Thoracic aorta (tissue), 2 donors: ENCODE measurements around the gene MAP2K6. TPM values are rescaled to one million over a fixed set of nuclear protein-coding genes. Genes with fewer than 3 reads are reported as not detected.

ENCODE experiments used
- ATAC-seq: fragments of 150-250 bp; one replicate; pipeline ENCODE4 v1.8.0; 2017; ENCODE audit warnings: low read depth; ENCODE audit not compliant: insufficient number of reproducible peaks, low FRiP score
- DNase-seq: peaks from one replicate; pipeline ENCODE4 v3.0.0-alpha.2; 2020; ENCODE audit warnings: low spot score
- H3K27ac ChIP-seq, 2 donors: fragments of 200-600 bp; sonication (generic); 1 replicate in 1 of 2; 2 replicates in 1 of 2; pipeline ENCODE4 v1.5.1; 2016; ENCODE audit warnings: mild to moderate bottlenecking in 2 of 2, moderate library complexity in 2 of 2
- H3K27me3 ChIP-seq: fragments of 200-600 bp; sonication (generic); replicated peaks from 2 replicates; pipeline ENCODE4 v1.6.0; 2016; ENCODE audit warnings: mild to moderate bottlenecking; ENCODE audit not compliant: insufficient read depth
- H3K36me3 ChIP-seq: fragments of 200-600 bp; sonication (generic); one replicate; pipeline ENCODE4 v1.5.1; 2016
- H3K4me1 ChIP-seq, 2 donors: fragments of 200-600 bp; sonication (generic); 1 replicate in 1 of 2; 2 replicates in 1 of 2; pipeline versions ENCODE4 v1.5.1 to v1.6.0; 2016; ENCODE audit warnings: low read depth in 2 of 2, mild to moderate bottlenecking in 1 of 2; ENCODE audit not compliant: control insufficient read depth in 1 of 2
- H3K4me3 ChIP-seq: fragments of 200-600 bp; sonication (generic); 2 replicates; pipeline ENCODE4 v1.5.1; 2016; ENCODE audit warnings: mild to moderate bottlenecking
- H3K9me3 ChIP-seq: fragments of 200-600 bp; sonication (generic); 2 replicates; pipeline ENCODE4 v1.5.1; 2016
- total RNA-seq, 2 donors: library from RNA; depleted of rRNA; stranded (reverse); fragments of >200 nt; gene quantifications; one replicate each; pipeline versions ENCODE4 v1.1.0 to v1.2.3, GENCODE V29; 2016
- TF ChIP-seq, protein P1 (sequence below): fragments of 200-600 bp; sonication (generic); IDR thresholded peaks from one replicate; pipeline ENCODE4 v1.5.1; 2019; ENCODE audit warnings: antibody characterized with exemption

Gene MAP2K6
- total RNA-seq, 2 donors from 2014 or later = 1.5 to 6.3 TPM

DNA sequence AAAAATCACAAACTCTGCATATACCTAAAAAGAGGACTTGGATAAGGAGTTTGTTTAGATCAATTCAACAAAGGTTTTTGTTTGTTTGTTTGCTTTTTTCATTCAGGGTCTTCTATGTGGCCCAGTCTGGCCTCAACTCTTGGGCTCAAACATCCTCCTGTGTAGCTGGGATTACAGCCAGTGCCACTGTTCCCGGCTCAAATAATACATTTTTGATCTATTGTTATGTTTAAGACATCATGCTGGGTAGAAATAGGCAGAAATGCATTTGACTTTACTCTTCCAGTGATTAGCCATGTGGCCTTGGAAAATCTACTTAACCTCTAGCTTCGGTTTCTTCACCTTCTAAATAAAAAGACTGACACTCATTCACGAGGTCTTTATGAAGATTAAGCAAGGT is 11.5 kb downstream of the MAP2K6 start:
- DNase-seq (no peak), ATAC-seq (no peak)
- no peaks in the 10 kb centered on the region for H3K36me3 ChIP-seq
- no peaks in the 10 kb centered on the region for H3K4me1 ChIP-seq
- H3K27ac ChIP-seq = no peak overlapping the region
- TF ChIP-seq, protein P1, sequence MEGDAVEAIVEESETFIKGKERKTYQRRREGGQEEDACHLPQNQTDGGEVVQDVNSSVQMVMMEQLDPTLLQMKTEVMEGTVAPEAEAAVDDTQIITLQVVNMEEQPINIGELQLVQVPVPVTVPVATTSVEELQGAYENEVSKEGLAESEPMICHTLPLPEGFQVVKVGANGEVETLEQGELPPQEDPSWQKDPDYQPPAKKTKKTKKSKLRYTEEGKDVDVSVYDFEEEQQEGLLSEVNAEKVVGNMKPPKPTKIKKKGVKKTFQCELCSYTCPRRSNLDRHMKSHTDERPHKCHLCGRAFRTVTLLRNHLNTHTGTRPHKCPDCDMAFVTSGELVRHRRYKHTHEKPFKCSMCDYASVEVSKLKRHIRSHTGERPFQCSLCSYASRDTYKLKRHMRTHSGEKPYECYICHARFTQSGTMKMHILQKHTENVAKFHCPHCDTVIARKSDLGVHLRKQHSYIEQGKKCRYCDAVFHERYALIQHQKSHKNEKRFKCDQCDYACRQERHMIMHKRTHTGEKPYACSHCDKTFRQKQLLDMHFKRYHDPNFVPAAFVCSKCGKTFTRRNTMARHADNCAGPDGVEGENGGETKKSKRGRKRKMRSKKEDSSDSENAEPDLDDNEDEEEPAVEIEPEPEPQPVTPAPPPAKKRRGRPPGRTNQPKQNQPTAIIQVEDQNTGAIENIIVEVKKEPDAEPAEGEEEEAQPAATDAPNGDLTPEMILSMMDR = no peak
- H3K4me3 ChIP-seq = no peak overlapping the region
- no peaks in the 10 kb centered on the region for H3K9me3 ChIP-seq
- no peaks in the 10 kb centered on the region for H3K27me3 ChIP-seq

DNA sequence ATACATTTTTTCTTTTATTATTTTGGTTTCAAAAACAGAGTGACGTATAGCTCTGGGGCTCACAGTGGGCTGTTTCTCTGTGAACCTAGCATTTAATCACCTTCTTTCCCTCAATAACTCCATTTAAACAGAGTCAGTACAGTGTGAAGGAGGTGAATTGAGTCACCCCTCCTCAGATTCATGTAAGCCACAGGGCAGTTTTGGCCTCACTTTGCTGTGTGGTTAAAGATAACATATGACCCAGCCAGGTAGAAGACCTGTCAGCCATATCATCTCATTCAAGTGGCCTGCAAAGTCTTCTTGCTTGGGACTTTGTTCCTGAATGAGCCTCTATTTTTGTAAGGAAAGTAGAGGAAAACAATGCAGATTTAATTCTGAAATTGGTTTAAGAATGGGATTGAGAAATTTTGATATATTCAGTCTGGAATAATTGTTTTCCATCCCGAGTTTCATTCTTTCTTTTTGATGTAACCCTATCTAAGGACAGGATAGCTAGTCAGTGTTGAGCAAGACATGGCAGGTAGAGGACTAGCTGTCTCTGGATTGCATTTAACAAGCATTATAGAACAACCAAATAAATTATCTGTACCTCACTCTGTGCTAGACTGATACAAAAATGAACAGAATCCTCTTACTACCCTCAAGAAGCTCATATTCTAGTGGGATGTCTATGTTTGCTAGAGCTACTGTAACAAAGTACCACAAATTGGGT is 13.1 kb downstream of the MAP2K6 start:
- H3K27me3 ChIP-seq = no peaks in the 10 kb centered on the region
- no peaks in the 10 kb centered on the region for H3K9me3 ChIP-seq
- no peak for ATAC-seq
- no peak overlapping the region for H3K27ac ChIP-seq
- no peak for DNase-seq
- no peak overlapping the region for H3K4me3 ChIP-seq
- TF ChIP-seq, protein P1 = no peak
- no peaks in the 10 kb centered on the region for H3K36me3 ChIP-seq
- H3K4me1 ChIP-seq = no peaks in the 10 kb centered on the region

DNA sequence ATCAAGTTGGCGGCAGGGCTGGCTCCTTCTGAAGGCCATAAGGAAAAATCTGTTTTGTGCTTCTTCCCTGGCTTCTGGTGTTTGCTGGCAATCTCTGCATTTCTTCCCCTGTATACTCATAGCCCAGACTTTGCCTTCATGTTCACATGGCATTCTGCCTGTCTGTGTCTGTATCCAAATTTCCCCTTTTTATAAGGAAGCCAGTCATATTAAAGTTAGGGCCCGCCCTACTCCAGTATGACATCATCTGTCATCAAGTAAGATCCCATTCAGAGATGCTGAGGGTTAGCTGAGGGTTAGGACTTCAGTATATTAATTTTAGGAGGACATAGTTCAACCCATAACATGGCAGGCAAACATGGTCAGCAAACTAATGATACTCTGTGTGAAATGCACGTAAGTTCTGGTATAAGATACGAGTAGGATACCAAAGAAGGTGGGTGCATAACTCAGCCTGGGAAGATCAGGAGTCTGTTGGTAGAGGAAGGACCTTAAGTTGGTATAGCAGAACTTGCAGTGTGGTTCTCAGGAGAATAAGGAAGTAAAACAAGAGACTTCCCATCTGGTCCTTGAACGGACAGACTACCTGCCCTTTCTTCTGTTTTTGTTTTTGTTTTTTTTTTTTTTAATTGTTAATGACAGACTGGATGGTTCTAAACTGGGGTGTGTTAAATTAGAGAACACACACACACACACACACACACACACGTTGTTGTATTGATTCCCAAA is 13.9 kb downstream of the MAP2K6 start:
- DNase-seq (no peak), ATAC-seq (no peak)
- no peaks in the 10 kb centered on the region for H3K36me3 ChIP-seq
- no peak overlapping the region for H3K27ac ChIP-seq
- H3K27me3 ChIP-seq = no peaks in the 10 kb centered on the region
- TF ChIP-seq, protein P1 = no peak
- H3K4me1 ChIP-seq = no peaks in the 10 kb centered on the region
- no peaks in the 10 kb centered on the region for H3K9me3 ChIP-seq
- no peak overlapping the region for H3K4me3 ChIP-seq

DNA sequence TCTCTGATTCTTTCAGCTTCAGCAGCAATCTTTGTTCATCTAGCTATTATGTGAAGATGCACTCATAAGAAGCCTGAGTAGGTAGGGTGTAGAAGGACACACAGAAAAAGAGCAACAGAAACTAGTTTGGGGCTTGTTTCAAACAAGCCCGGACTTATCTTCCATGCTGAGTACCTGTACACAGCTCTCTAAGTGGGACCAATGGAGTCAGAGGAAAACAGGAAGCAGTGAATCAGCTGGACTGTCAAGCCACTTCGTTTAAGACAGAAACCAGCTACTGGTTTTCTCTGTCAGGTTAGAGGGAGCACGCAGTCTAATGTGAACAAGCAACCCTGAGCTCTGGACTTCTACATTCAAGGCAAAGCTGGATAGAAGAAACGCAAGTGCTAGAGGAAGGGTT is 16.0 kb downstream of the MAP2K6 start:
- DNase-seq (no peak), ATAC-seq (no peak)
- Histone ChIP-seq H3K4me3 (no peak overlapping the region), H3K27me3 (no peaks in the 10 kb centered on the region), H3K27ac (no peak overlapping the region), H3K36me3 (no peaks in the 10 kb centered on the region), H3K9me3 (no peaks in the 10 kb centered on the region), H3K4me1 (peaks cover 0 to 5% of the 10 kb centered on the region in 2 donors)
- TF ChIP-seq, protein P1 = no peak

DNA sequence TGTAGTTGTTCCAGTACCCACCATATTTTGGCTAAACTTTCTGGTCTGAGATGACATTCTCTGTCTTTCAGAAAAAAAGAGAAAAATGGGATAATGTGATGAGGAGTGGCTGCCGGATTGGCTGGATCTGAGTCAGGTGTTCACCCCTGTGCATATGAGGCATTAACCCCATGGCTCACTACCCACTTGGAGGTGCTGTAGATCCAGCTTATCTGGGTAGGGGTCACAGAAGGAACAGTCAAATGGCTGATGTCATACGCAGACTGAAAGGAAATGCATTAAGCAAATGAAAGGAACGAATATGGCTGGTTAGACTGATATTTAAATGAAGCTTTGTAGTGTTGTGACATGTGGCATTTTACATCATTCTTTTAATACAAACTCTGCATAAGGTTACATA is 17.3 kb downstream of the MAP2K6 start:
- H3K4me1 ChIP-seq = peaks cover 0 to 5% of the 10 kb centered on the region in 2 donors
- no peaks in the 10 kb centered on the region for H3K36me3 ChIP-seq
- TF ChIP-seq, protein P1 = no peak

More for the DNA sequence above, 17.3 kb downstream of the MAP2K6 start:
- no peak overlapping the region for H3K4me3 ChIP-seq
- no peaks in the 10 kb centered on the region for H3K27me3 ChIP-seq
- no peaks in the 10 kb centered on the region for H3K9me3 ChIP-seq
- ATAC-seq (no peak), DNase-seq (no peak)
- H3K27ac ChIP-seq = no peak overlapping the region
